ENCODE measurements around the gene PARP14.
"Not testable (repeated sequence)": the region's sequence is repeated elsewhere in the genome, so short reads cannot be mapped to it uniquely, and the experiment has no call there.

Gene PARP14, protein sequence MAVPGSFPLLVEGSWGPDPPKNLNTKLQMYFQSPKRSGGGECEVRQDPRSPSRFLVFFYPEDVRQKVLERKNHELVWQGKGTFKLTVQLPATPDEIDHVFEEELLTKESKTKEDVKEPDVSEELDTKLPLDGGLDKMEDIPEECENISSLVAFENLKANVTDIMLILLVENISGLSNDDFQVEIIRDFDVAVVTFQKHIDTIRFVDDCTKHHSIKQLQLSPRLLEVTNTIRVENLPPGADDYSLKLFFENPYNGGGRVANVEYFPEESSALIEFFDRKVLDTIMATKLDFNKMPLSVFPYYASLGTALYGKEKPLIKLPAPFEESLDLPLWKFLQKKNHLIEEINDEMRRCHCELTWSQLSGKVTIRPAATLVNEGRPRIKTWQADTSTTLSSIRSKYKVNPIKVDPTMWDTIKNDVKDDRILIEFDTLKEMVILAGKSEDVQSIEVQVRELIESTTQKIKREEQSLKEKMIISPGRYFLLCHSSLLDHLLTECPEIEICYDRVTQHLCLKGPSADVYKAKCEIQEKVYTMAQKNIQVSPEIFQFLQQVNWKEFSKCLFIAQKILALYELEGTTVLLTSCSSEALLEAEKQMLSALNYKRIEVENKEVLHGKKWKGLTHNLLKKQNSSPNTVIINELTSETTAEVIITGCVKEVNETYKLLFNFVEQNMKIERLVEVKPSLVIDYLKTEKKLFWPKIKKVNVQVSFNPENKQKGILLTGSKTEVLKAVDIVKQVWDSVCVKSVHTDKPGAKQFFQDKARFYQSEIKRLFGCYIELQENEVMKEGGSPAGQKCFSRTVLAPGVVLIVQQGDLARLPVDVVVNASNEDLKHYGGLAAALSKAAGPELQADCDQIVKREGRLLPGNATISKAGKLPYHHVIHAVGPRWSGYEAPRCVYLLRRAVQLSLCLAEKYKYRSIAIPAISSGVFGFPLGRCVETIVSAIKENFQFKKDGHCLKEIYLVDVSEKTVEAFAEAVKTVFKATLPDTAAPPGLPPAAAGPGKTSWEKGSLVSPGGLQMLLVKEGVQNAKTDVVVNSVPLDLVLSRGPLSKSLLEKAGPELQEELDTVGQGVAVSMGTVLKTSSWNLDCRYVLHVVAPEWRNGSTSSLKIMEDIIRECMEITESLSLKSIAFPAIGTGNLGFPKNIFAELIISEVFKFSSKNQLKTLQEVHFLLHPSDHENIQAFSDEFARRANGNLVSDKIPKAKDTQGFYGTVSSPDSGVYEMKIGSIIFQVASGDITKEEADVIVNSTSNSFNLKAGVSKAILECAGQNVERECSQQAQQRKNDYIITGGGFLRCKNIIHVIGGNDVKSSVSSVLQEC (N-terminal part only)

DNA sequence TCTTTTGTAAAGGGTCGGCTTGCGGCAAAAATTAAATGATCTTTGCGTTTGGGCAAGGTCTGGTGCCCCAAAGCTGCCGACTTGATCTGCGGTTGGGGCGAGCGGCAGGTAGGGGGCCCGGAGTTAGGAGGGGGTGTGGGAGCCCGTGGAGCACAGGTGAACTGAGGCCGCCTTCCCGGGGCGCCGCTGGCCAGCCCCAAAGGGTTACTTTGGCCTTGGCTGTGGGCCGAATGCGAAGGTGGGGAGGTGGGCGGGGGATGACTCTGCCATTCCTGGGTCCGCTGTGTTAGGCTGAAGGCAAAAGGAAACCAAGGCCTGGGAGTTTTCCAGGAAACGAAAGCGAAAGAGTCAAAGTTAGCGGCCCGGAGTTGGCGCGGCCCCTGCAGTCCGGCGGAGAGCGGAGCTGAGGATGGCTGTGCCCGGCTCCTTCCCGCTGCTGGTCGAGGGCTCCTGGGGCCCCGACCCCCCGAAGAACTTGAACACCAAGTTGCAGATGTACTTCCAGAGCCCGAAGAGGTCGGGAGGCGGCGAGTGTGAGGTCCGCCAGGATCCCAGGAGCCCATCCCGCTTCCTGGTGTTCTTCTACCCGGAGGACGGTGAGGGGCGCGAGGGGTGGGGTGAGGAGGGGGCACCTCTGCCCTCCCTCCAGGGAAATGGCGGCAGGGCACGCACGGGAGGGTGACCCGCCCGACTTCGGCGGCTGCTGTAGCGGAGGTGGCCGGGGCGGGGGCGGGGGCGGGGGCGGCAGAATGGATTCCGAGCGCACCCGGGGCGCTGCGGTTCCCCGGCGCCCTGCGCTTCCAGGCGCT is at the start of gene PARP14:
PARP14 (plus strand) TSS at position 365 of the 809 bp plus-strand sequence; CDS start at position 410, 45 bp downstream.
- peak; percentile 42 for DNase-seq

DNA sequence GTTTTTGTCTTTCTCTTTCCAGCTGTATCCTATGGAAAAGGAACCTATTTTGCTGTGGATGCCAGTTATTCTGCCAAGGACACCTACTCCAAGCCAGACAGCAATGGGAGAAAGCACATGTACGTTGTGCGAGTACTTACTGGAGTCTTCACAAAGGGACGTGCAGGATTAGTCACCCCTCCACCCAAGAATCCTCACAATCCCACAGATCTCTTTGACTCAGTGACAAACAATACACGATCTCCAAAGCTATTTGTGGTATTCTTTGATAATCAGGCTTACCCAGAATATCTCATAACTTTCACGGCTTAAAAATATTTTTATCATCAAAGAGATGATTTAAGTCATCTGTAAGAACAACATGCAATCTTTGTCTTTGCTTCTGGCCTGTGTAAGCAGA is 44.9 kb upstream of the PARP14 start:
- DNase-seq: no peak

DNA sequence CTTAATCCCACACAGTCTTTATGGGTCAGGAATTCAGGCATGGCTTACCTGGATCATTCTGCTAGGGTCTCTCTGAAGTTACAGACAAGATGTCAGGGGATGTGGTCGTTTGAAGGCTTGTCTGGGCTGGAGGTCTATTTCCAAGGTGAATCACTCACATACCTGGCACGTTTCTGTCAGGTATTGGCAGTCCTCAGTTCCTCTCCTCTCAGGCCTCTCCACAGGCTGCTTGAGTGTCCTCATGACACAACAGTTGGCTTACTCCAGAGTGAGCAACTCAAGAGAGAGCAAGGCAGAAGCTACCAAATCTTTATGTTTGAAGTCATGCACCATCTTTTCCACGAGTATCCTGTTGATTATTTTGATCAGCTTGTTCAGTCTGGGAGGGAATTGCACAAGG is 43.9 kb upstream of the PARP14 start:
- DNase-seq: no peak

DNA sequence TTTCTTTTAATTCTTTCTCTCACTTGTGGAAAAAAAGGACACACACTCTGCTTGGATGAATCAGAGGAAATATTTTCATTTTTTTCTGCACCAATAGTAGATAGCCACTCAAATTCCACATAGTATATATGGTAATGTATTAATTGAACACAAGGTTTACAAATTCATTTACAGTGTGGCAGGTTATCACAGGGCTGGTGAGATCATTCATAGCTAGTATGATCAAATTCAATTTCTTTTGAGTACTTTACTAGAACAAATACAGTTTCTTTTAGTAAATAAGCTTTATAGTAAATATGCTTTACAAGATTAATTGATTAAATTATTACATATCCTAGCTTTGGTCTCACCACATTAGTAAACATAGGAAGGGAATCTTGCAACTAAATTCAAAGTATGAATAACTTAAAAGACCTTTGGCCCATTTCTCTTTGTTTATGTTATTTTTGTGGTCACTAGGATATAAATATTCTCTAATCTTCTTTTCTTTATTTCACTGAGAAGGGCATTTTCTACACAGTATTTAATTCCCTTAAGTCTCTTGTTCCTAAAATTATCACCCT is 40.1 kb upstream of the PARP14 start:
- no peak for DNase-seq

DNA sequence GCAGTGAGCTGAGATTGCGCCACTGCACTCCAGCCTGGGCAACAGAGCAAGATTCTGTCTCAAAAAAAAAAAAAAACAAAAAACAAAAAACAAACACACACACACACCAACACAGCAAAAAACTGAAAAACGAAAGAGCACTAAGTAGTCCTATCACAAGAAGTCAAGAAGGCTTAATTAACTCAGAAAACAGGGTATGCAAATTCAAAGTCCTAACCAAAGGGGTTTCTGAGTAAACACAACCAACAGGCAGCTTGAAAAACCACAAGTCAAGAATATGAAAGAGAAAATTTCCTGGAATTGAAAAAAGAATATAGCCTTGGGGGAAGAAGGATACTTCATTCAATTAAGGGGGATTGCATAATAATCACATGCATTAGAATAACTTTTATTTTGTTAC is 37.7 kb upstream of the PARP14 start:
- DNase-seq: no peak

DNA sequence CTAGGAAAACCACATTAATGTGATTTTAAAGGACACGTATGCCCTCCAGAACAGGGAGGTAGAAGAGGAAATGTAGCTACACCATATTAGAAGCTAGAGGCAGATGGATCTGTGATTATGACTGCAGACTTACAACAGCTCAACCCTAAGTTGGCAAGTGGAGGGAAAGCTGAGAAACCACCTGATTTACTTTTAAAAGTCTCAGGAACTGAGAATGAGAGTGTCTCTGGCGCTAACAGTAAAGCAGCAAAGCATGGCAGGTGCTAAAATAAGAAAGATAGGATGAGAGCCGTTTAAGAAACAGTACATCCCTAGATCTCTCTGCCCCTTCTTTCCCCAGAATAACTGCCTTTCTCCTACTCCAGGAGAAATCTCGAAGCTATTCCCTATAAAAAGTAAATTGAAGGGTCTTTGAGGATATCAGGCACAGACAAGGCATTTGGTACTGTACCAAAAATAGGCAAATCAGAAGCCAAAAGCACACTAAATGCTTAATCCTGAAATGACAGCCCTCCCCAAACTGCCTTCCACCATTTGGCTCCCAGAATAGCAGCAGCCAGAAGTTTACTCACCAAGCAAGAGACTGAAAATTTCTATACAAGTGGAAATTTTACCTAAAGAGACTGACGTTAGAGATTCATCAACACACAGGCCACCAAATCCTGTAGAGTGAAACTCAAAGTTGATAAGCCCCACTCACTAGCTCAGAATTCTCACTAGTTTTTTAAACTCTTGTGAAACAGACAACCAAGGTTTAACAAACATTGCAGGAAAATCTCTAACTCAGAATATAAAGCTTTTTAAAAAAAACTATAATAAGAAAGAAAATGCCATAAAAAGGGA is 34.3 kb upstream of the PARP14 start:
- no peak for DNase-seq

DNA sequence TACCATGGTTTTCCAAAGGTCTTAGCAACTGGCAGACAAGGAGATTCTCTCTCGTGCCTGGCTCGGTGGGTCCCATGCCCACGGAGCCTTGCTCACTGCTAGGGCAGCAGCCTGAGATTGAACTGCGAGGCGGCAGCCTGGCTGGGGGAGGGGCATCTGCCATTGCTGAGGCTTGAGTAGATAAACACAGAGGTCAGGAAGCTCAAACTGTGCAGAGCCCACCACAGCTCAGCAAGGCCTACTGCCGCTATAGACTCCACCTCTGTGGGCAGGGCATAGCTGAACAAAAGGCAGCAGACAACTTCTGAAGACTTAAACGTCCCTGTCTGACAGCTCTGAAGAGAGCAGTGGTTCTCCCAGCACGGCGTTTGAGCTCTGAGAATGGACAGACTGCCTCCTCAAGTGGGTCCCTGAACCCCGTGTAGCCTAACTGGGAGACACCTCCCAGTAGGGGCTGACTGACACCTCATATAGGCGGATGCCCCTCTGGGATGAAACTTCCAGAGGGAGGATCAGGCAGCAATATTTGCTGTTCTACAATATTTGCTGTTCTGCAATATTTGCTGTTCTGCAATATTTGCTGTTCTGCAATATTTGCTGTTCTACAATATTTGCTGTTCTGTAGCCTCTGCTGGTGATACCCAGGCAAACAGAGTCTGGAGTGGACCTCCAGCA is 29.3 kb upstream of the PARP14 start:
- not testable (repeated sequence) for DNase-seq

DNA sequence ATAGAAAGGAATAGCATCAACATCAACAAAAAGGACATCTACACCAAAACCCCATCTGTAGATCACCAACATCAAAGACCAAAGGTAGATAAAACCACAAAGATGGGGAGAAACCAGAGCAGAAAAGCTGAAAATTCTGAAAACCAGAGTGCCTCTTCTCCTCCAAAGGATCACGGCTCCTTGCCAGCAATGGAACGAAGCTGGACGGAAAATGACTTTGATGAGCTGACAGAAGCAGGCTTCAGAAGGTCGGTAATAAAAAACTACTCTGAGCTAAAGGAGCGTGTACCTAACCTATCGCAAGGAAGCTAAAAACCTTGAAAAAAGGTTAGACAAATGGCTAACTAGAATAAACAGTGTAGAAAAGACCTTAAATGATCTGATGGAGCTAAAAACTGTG is 28.7 kb upstream of the PARP14 start:
- DNase-seq: not testable (repeated sequence)

DNA sequence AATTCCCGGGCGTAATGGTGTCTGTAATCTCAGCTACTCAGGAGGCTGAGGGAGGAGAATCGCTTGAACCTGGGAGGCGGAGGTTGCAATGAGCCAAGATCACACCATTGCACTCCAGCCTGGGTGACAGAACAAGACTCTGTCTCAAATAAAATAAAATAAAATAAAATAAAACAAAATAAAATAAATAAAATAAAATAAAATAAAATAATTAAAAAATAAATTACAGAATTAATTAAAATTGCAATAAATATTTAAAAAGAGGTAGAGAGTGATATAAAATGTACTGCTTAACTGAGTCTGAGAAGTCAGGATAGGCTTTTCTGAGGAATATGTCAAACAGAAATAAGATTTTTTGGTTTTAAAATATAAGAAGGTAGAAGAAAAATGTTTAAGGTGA is 22.3 kb upstream of the PARP14 start:
- DNase-seq: not testable (repeated sequence)

DNA sequence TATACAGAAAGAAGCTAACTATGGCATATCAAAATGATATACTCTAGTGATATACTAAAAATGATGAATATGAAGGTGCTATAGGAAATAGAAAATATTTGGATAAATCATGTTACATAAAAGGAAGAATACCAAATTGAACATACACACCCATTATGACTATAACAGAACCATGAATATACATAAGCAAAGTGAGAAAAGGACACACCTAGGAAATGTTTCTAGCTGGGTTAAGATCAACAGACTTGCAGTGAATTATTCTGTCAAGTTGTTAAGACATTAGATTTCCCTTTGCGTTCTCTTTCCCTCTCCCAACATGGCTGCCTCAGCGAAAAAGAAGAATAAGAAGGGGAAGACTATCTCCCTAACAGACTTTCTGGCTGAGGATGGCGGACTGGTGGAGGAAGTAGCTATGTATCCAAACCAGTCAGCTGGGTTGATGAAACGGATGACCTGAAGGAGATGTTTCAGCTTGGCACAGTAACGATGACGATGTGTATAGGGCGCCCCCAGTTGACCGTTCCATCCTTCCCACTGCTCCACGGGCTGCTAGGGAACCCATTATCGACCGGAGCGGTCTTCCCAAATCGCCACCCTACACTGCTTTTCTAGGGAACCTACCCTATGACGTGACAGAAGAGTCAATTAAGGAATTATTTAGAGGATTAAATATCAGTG is 20.2 kb upstream of the PARP14 start:
- DNase-seq: no peak

DNA sequence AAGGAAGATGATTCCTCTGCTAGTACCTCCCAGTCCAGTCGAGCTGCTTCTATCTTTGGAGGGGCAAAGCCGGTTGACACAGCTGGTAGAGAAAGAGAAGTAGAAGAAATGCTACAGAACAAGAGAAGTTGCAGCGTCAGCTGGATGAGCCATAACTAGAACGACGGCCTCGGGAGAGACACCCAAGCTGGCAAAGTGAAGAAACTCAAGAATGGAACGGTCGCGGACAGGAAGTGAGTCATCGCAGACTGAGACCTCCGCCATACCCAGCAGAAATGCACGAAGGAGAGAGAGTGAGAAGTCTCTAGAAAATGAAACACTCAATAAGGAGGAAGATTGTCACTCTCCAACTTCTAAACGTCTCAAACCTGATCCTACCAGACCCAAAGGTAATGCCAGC is 19.0 kb upstream of the PARP14 start:
- DNase-seq: no peak

DNA sequence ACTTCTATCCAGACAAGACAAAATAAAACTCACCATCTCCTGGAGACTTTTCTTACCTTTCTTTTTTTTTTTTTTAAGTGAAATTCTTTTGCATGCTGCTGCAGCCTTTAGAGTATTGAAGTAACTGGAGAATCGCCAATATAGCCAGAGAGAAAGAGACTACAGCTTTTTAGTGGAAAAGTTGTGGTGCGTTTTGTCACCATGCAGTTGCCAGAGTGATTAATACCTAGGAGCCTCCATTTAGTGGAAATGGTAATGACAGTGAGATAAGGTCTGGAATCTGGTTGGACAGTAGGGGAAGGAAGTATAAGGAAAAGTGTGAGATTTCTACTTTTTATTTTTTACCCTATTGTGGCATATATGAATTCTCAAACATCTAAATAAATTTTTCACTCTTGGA is 18.1 kb upstream of the PARP14 start:
- DNase-seq: no peak

DNA sequence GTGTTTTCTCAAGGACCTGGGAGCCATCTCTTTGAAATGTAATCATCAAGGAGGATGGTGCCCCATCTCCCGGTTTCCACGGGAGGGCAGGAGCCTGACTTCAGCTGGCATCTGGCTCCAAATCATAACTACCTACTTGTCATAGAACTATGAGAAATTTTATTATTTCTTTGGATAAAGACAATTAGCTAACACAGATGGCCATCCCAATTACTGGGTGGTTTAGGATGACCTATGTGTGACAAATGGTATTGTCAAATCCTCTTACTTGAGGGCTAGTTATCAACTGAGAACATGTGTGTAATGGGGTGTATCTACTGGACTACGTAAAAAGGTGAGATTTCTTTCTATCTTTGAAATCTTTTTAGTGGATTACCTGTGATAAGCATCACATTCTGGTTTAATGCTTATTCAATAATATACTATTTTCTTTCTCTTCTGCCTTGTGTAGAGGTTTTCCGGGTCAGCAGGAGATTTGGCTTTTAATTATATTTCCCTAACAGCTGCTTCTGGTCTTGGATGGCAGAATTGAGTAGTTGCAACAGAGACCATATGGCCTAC is 15.3 kb upstream of the PARP14 start:
- no peak for DNase-seq

DNA sequence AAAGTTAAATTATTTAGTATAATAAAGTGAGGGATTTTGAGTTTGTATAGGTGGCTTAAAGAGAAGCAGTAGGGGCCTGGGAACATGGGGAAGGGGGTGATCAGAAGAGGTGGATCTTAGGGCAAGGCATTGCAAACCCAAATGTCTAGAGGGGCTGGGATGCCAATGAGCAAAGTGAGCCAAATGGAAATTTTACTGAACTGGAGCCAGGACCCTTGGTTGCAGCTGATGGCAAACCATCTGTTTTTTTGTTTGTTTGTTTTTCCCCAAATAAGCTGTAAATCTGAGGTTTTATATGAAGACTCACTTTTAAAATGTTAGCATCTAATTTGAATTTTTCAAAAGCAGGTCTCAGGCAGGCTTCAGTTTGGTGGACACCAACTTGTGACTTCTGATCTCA is 14.8 kb upstream of the PARP14 start:
- DNase-seq: no peak

DNA sequence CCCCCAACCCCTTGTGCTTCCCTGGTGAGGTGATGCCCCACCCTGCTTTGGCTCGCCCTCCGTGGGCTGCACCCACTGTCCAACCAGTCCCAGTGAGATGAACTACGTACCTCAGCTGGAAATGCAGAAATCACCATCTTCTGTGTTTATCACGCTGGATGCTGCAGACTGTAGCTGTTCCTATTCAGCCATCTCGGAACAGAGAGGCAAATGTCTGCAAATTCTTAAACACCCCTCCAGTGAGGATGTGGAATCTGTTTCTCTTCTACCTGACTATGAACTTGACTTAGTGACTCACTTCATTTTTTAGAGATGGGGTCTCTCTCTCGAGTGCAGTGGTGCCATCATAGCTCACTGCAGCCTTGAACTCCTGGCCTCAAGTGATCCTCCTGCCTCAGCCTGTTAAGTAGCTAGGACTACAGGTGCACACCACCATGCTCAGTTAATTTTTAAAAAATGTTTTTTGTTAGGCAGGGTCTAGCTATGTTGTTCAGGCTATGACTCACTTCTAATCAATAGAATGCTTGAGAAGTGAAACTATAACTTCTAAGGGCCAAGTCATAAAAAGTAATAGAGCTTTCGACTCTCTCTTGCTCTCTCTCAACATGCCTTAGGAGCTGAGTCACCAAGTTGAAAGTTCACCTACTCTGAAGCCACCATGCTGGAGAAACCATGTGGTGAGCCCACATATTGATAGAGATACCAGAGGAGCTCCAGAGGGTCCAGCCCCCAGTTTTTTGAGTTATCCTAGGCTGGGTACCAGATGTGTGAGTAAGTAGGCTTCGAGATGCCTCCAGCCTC is 11.5 kb upstream of the PARP14 start:
- no peak for DNase-seq

DNA sequence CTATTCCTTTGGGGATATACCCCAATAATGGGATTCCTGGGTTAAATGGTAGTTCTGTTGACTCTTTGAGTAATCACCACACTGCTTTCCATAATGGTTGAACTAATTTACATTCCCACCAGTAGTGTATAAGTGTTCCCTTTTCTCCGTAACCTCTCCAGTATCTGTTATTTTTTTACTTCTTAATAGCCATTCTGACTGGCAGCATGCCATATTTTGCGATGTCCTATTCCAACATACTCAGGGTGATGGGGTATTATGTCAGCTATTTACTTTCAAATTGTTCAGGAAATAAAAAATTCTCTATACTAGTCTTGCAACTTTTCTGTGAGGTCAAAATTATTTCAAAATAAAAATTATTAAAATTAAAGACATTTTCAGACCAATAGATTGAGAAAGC is 9.1 kb upstream of the PARP14 start:
- peak; percentile 31 for DNase-seq

DNA sequence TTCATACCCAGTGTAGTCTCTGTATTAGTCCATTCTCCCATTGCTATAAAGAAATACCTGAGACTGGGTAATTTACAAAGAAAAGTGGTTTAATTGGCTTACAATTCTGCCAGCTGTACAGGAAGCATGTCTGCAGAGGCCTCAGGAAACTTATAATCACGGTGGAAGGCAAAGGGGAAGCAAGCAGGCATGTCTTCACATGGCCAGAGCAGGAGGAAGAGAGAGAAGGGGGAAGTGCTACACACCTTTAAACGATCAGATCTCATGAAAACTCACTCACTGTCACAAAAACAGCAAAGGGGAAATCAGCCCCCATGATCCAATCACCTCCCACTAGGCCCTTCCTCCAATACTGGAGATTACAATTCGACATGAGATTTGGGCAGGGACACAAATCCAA is 6.3 kb upstream of the PARP14 start:
- no peak for DNase-seq

DNA sequence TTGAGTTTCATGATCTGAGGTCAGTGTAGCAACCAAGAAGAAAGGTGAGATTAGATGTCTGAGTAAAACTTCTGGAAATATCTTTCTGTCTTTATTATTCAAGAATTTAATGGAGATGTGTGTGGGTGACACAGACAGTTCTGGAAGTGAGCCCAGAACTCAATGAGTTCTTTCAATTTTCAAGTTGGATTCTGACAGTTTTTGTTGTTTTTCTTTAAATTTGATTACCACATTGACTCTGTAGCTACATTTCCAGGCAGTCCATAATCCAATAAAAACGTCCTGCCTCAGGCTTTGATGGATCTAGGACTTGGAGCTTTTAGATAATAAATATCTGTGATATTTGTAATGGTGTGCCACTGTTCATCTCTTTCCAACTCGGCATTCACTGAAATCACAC is 3.9 kb upstream of the PARP14 start:
- DNase-seq: no peak

DNA sequence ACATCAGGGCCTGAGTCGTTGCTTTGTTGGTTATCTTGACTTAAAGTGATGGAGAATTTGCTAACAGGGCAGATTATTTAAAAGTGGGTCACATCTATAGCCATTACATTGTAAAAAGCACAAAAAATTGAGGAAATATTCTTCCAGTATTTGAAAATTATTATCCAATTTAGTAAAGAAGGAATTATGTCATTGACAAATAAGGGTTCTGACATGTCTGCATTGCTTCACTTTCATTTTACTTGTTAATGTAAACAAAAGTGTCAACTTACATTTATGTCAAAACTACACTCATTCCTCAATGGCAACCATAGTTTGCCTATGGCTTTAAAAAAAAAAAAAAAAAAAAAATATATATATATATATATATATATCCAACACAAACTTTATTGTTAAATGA is 3.4 kb upstream of the PARP14 start:
- DNase-seq: no peak

Data from NCI-H1105 (cell line).